PC-9 (cell line): ENCODE measurements around the gene GSTA4. TPM values are rescaled to one million over a fixed set of nuclear protein-coding genes. Genes with fewer than 3 reads are reported as not detected.
"Not testable (repeated sequence)": the region's sequence is repeated elsewhere in the genome, so short reads cannot be mapped to it uniquely, and the experiment has no call there.

Source experiments
- Bru-seq: library from RNA; stranded (reverse); fragments of 400-500 nt; gene quantifications from one replicate; lab custom pipeline; 2021; lab: Mats Ljungman, UMichigan
- BruChase-seq, 2 experiments: library from RNA; stranded (reverse); fragments of 400-500 nt; gene quantifications; one replicate each; lab custom pipeline; 2021; lab: Mats Ljungman, UMichigan
- BruUV-seq: library from RNA; stranded (reverse); fragments of 400-500 nt; replicated peaks from 2 replicates; lab custom pipeline; 2021; lab: Mats Ljungman, UMichigan
- CTCF ChIA-PET: fragments of 300-600 bp; sonication (Branson Sonifier 250); formaldehyde crosslinking; loops from one replicate; lab custom pipeline; 2022; ENCODE audit warnings: antibody characterized with exemption; lab: Charles Lee
- POLR2A ChIA-PET: fragments of 300-600 bp; sonication (Branson Sonifier 250); formaldehyde crosslinking; loops from one replicate; lab custom pipeline; 2022; ENCODE audit warnings: antibody characterized with exemption; ENCODE audit not compliant: unreplicated experiment; lab: Charles Lee
- DNase-seq, 2 experiments: peaks; one replicate each; pipeline versions ENCODE4 v3.0.0 to v3.0.0-alpha.2; 2015 to 2022; ENCODE audit warnings: mixed read lengths in 1 of 2
- H2AFZ ChIP-seq: fragments of 200-600 bp; sonication (generic); 2 replicates; pipeline ENCODE4 v1.8.1; 2017; ENCODE audit warnings: antibody characterized with exemption
- H3F3A ChIP-seq: fragments of 200-600 bp; sonication (generic); 2 replicates; pipeline ENCODE4 v1.8.1; 2017; ENCODE audit warnings: antibody characterized with exemption, mild to moderate bottlenecking, low read depth; ENCODE audit not compliant: insufficient read depth
- H3K27ac ChIP-seq: fragments of 200-600 bp; sonication (generic); 2 replicates; pipeline ENCODE4 v1.6.1; 2016; ENCODE audit warnings: mixed run types
- H3K27me3 ChIP-seq: fragments of 200-600 bp; sonication (generic); 2 replicates; pipeline ENCODE4 v1.6.1; 2016; ENCODE audit warnings: low read depth, mixed run types; ENCODE audit not compliant: insufficient read depth
- H3K36me3 ChIP-seq: fragments of 200-600 bp; sonication (generic); 2 replicates; pipeline ENCODE4 v1.6.1; 2016; ENCODE audit warnings: low read depth, mixed run types
- H3K4me1 ChIP-seq: fragments of 200-600 bp; sonication (generic); replicated peaks from 2 replicates; pipeline ENCODE4 v1.6.1; 2016; ENCODE audit warnings: mixed run types; ENCODE audit not compliant: insufficient read depth
- H3K4me2 ChIP-seq: fragments of 200-600 bp; sonication (generic); 2 replicates; pipeline ENCODE4 v1.6.1; 2017; ENCODE audit warnings: mixed run types
- H3K4me3 ChIP-seq: fragments of 200-600 bp; sonication (generic); 2 replicates; pipeline ENCODE4 v1.6.1; 2016; ENCODE audit warnings: mixed run types
- H3K79me2 ChIP-seq: fragments of 200-600 bp; sonication (generic); 2 replicates; pipeline ENCODE4 v1.6.1; 2017; ENCODE audit warnings: low read depth, mixed run types
- H3K9me2 ChIP-seq: fragments of 200-600 bp; sonication (generic); 2 replicates; pipeline ENCODE4 v1.8.1; 2017; ENCODE audit warnings: mild to moderate bottlenecking; ENCODE audit not compliant: insufficient read depth
- H3K9me3 ChIP-seq: fragments of 200-600 bp; sonication (generic); 2 replicates; pipeline ENCODE4 v1.8.1; 2016; ENCODE audit warnings: low read depth; ENCODE audit not compliant: insufficient read depth
- H4K20me1 ChIP-seq: fragments of 200-600 bp; sonication (generic); 2 replicates; pipeline ENCODE4 v1.8.1; 2017; ENCODE audit not compliant: insufficient read depth
- EZH2 ChIP-seq: fragments of 200-600 bp; sonication (generic); IDR thresholded peaks from 2 replicates; pipeline ENCODE4 v1.8.0; 2017; ENCODE audit warnings: antibody characterized with exemption, low read depth
- intact Hi-C: fragments of 100-400 bp; cut with micrococcal nuclease; formaldehyde crosslinking; loops from one replicate; pipeline ENCODE4 v1.10.0; 2022; ENCODE audit not compliant: unreplicated experiment
- long read RNA-seq: library from polyadenylated mRNA; stranded (forward); transcript quantifications from one replicate; pipeline ENCODE4 v2.0.0, GENCODE V29; 2022
- total RNA-seq: library from RNA; stranded (reverse); gene quantifications from 2 replicates; pipeline ENCODE4 v1.2.3, GENCODE V29; 2021
- TF ChIP-seq, protein P1 (sequence below): fragments of 200-600 bp; sonication (generic); conservative IDR thresholded peaks from 2 replicates; pipeline ENCODE4 v1.6.1; 2017; ENCODE audit warnings: mixed run types, antibody characterized with exemption, mild to moderate bottlenecking, moderate library complexity

The GSTA4 gene, protein sequence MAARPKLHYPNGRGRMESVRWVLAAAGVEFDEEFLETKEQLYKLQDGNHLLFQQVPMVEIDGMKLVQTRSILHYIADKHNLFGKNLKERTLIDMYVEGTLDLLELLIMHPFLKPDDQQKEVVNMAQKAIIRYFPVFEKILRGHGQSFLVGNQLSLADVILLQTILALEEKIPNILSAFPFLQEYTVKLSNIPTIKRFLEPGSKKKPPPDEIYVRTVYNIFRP
- total RNA-seq: 2.5 and 3.4 TPM in 2 replicates
- percentile 36 among the genes with signal in this experiment for Bru-seq, nascent RNA
- BruChase-seq, experiment 1, labeled RNA remaining after a 2-hour chase: percentile 40 among the genes with signal in this experiment
- BruChase-seq, experiment 2, labeled RNA remaining after a 6-hour chase: percentile 27 among the genes with signal in this experiment
- long read RNA-seq, partial matches to known transcripts: 0 of 1 reads
- long read RNA-seq, other reads (novel, unspliced or antisense): 0 of 1 reads

- CTCF ChIA-PET: interaction anchor here (0.9 kb wide), 1 partner anchor 61 kb away, joined by 3 read pairs; no protein-coding TSS in a partner anchor
- POLR2A ChIA-PET: interaction anchor here (0.7 kb wide), 1 partner anchor 334 kb away, joined by 3 read pairs; no protein-coding TSS in a partner anchor
- peak; percentile 91 to 96 for DNase-seq
- H3K4me2 ChIP-seq: peak within 1 kb of the TSS; percentile 91
- not testable (repeated sequence) for H3K27me3 ChIP-seq, H3K9me2 ChIP-seq, H3K36me3 ChIP-seq, H3F3A ChIP-seq, H3K9me3 ChIP-seq, H3K79me2 ChIP-seq, H4K20me1 ChIP-seq, BruUV-seq
- H3K4me1 ChIP-seq: peaks cover 33% of the 10 kb centered on the region
- peak within 1 kb of the TSS; percentile 92 for H3K27ac ChIP-seq
- peak within 1 kb of the TSS; percentile 66 for H3K4me3 ChIP-seq
- TF ChIP-seq, protein P1, sequence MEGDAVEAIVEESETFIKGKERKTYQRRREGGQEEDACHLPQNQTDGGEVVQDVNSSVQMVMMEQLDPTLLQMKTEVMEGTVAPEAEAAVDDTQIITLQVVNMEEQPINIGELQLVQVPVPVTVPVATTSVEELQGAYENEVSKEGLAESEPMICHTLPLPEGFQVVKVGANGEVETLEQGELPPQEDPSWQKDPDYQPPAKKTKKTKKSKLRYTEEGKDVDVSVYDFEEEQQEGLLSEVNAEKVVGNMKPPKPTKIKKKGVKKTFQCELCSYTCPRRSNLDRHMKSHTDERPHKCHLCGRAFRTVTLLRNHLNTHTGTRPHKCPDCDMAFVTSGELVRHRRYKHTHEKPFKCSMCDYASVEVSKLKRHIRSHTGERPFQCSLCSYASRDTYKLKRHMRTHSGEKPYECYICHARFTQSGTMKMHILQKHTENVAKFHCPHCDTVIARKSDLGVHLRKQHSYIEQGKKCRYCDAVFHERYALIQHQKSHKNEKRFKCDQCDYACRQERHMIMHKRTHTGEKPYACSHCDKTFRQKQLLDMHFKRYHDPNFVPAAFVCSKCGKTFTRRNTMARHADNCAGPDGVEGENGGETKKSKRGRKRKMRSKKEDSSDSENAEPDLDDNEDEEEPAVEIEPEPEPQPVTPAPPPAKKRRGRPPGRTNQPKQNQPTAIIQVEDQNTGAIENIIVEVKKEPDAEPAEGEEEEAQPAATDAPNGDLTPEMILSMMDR: peak; percentile 70
- peak within 1 kb of the TSS; percentile 85 for H2AFZ ChIP-seq
- intact Hi-C loops: loop anchor here (1.0 to 2.0 kb wide), 6 partner anchors 19 to 588 kb away; partner anchors contain the start of gene TMEM14A
Measured at GRCh38 chr6:52995089-52995912, at the start of gene GSTA4. TSS of gene GSTA4 (minus strand) at chr6:52995284. CDS start at chr6:52994243, 1,041 bp downstream.

DNA sequence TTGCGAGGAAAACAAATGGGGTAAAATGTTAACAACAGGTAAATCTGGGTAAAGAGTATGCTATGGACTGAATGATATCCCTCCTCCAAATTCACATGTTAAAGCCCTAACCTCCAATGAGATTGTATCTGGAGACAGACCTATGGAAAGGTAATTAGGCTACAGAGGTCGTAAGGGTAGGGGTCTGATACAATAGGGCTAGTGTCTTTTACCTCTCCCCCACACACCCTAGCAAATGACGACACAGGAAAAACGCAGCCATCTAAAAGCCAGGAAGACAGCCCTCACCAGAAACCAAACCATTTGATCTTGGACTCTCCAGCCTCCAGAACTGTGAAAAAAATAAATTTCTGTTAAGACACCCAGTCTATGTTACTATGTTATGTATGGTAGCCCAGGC, 49.5 kb upstream of the GSTA4 start:
- H3K9me3 ChIP-seq: peaks cover 23% of the 10 kb centered on the region
- peaks cover 7% of the 10 kb centered on the region; the same call in 1 of the 2 replicates for H3K36me3 ChIP-seq
- no peak for DNase-seq
- no TSS peak for BruUV-seq
- H3K9me2 ChIP-seq: no peaks in the 10 kb centered on the region
- intact Hi-C loops: no loop called here
- ChIA-PET CTCF (no interaction called here), POLR2A (no interaction called here)
- H3K4me1 ChIP-seq: peaks cover 17% of the 10 kb centered on the region
- H3K27me3 ChIP-seq: no peaks in the 10 kb centered on the region
- H3F3A ChIP-seq: peaks cover 14% of the 10 kb centered on the region
- no peak overlapping the region for H3K4me3 ChIP-seq
- no peak overlapping the region for H3K4me2 ChIP-seq
- H3K27ac ChIP-seq: no peak overlapping the region
- no peaks in the 10 kb centered on the region for H4K20me1 ChIP-seq
- no peak for TF ChIP-seq EZH2
- TF ChIP-seq, protein P1: no peak
- H3K79me2 ChIP-seq: no peaks in the 10 kb centered on the region
- H2AFZ ChIP-seq: no peak overlapping the region

DNA sequence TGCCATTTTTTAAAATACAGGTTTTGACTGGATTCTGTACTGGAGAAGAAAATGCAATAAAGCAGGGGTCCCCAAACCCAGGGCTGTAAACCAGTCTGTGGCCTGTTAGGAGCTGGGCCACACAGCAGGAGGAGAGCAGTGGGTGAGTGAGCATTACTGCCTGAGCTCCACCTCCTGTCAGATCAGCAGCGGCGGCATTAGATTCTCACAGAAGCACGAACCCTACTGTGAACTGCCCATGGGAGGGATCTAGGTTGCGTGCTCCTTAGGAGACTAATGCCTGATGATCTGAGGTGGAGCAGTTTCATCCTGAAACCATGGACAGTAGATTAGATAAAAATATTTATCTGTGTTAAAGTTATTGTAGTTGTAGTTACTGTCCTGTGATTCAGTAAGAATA, 49.0 kb upstream of the GSTA4 start:
- Histone ChIP-seq H3K4me1 (peaks cover 17% of the 10 kb centered on the region), H3F3A (peaks cover 14% of the 10 kb centered on the region), H3K9me3 (peaks cover 23% of the 10 kb centered on the region), H3K4me2 (no peak overlapping the region), H3K36me3 (peaks cover 7% of the 10 kb centered on the region; the same call in 1 of the 2 replicates), H3K27ac (no peak overlapping the region), H2AFZ (no peak overlapping the region), H3K79me2 (no peaks in the 10 kb centered on the region), H3K4me3 (no peak overlapping the region), H4K20me1 (no peaks in the 10 kb centered on the region), H3K9me2 (no peaks in the 10 kb centered on the region), H3K27me3 (no peaks in the 10 kb centered on the region)
- intact Hi-C loops: no loop called here
- TF ChIP-seq, protein P1: no peak
- no peak for TF ChIP-seq EZH2
- no peak for DNase-seq
- no TSS peak for BruUV-seq
- ChIA-PET CTCF (no interaction called here), POLR2A (interaction anchor here (0.7 kb wide), 1 partner anchor 540 kb away, joined by 4 read pairs; no protein-coding TSS in a partner anchor)
